Fibroblast of villous mesenchyme (primary cell): ENCODE measurements around the gene UGT1A5. TPM values are rescaled to one million over a fixed set of nuclear protein-coding genes. Genes with fewer than 3 reads are reported as not detected.

Experiments
- DNase-seq: peaks from one replicate; pipeline ENCODE4 v3.0.0-alpha.2; 2010; ENCODE audit warnings: low read depth
- H3K4me3 ChIP-seq: 2 replicates; pipeline ENCODE4 v1.5.1; 2011; ENCODE audit warnings: low read depth, mild to moderate bottlenecking, low read length
- total RNA-seq: library from RNA; depleted of rRNA; stranded (reverse); fragments of >200 nt; gene quantifications from 2 replicates; pipeline ENCODE4 v1.2.3, GENCODE V29; 2012
- TF ChIP-seq, protein P1 (sequence below): IDR thresholded peaks from 2 replicates; pipeline ENCODE4 v1.5.1; 2012; ENCODE audit warnings: low read depth, mild to moderate bottlenecking, low read length; ENCODE audit not compliant: insufficient read depth

The UGT1A5 gene
- not detected in 2 replicates for total RNA-seq

DNA sequence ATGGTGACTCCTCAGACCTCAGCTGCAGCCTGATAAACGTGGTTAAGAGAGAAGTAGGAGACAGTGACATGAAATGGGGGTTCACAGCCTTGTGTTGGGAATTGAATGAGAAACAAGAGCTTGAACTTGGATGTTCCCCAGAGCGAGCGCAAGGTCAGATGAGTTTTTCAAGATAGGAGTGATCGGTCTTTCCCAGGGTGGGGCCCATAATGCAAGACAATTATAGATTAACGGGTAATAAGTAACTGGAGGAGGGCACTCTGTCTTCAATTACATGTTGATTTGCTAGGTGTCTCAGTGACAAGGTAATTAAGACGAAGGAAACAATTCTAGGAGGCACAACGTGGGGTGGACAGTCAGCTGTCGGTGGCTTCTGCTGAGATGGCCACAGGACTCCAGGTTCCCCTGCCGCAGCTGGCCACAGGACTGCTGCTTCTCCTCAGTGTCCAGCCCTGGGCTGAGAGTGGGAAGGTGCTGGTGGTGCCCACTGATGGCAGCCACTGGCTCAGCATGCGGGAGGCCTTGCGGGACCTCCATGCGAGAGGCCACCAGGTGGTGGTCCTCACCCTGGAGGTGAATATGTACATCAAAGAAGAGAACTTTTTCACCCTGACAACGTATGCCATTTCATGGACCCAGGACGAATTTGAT, at the start of gene UGT1A5:
Gene UGT1A5 (plus strand): TSS at position 297 of the 651 bp plus-strand sequence. CDS start 85 bp downstream, at position 382.
- no peak for DNase-seq
- H3K4me3 ChIP-seq, result no peak within 1 kb of the TSS
- TF ChIP-seq, protein P1, sequence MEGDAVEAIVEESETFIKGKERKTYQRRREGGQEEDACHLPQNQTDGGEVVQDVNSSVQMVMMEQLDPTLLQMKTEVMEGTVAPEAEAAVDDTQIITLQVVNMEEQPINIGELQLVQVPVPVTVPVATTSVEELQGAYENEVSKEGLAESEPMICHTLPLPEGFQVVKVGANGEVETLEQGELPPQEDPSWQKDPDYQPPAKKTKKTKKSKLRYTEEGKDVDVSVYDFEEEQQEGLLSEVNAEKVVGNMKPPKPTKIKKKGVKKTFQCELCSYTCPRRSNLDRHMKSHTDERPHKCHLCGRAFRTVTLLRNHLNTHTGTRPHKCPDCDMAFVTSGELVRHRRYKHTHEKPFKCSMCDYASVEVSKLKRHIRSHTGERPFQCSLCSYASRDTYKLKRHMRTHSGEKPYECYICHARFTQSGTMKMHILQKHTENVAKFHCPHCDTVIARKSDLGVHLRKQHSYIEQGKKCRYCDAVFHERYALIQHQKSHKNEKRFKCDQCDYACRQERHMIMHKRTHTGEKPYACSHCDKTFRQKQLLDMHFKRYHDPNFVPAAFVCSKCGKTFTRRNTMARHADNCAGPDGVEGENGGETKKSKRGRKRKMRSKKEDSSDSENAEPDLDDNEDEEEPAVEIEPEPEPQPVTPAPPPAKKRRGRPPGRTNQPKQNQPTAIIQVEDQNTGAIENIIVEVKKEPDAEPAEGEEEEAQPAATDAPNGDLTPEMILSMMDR, result no peak

GRCh38 chr2:233663911-233664310, 48.8 kb upstream of the UGT1A5 start:
- TF ChIP-seq, protein P1, result no peak
- no peak for DNase-seq

GRCh38 chr2:233668605-233669260, 44.0 kb upstream of the UGT1A5 start:
- no peak for DNase-seq
- H3K4me3 ChIP-seq, result no peak overlapping the region
- TF ChIP-seq, protein P1, result no peak

More at GRCh38 chr2:233663911-233664310, 48.8 kb upstream of the UGT1A5 start:
- no peak overlapping the region for H3K4me3 ChIP-seq

GRCh38 chr2:233671290-233672161, 41.2 kb upstream of the UGT1A5 start, which contains the start of gene UGT1A9:
UGT1A9 (plus strand) TSS chr2:233671898; CDS start chr2:233671935, 37 bp downstream.
- no peak within 1 kb of the TSS for H3K4me3 ChIP-seq
- DNase-seq, result no peak
- TF ChIP-seq, protein P1, result no peak

- H3K4me3 ChIP-seq, result no peak overlapping the region
- TF ChIP-seq, protein P1, result no peak
- DNase-seq, result no peak
Observed at GRCh38 chr2:233672886-233673285, 39.8 kb upstream of the UGT1A5 start.

DNA sequence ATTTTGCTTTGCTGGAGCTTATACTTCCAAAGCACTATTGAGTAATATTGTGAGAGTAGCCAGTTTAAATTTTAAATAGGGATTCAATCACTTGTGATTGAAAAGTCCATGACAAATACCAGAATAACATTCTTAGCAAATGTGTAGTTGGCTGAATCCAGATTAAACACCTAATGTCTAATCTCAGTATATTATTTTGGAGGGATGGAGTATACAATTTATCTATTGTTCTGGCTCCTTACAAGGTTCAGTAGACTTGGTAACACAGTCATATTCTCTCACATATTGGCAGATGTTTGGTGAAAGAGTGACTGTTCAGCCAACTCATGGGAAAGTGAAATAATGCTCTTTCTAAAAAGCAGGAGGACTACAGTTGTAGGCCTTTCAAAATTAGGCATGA, 38.8 kb upstream of the UGT1A5 start:
- TF ChIP-seq, protein P1, result no peak

More for the DNA sequence above, 38.8 kb upstream of the UGT1A5 start:
- no peak overlapping the region for H3K4me3 ChIP-seq
- DNase-seq, result no peak
